ENCODE measurements around the gene ITM2C.

Gene ITM2C

DNA sequence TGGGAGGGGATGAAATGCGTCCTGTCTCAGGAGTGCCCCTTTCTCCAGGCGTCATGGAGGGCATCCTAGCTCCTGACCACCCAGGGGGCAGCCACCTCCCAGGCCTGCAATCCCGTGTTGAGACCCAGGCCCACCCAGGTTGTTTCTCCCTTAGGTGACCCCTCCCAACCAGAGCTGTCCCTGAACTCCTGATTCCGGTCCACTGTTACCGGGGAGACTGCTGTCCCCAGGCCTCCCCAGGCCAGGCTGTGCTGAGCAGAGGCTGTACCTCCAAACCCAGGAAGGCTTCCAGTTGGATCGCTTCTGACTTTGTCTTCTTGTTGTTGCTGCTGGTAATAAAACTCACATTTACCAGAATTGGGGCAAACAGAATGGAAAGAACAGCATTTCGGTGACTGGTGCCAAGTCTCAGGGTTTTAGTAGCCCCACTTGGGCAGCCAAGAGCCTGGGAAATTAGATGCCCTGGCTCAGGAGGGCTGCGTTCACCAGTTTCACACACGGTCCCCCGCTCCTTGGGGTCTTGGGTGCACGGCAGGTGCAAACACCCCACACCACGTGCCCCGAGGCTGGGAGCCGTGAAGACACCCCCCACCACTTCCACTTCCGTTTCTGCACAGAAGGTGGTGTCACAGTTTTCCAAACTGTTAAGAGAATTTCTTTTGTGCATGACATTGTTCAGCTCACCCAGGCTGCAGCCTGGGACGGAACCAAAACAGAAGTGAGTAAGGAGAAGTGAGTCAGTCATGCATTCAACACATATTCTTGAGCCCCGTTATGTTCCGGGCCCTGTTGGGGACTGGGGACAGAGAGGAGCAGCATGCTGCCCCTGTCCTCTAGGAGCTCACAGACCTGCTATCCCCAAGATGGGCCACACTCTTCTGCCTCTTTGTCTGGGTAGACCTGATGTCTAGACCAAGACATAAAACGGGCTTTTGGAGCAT lies 29.4 kb downstream of the ITM2C start:
- DNase-seq: no peak

GRCh38 chr2:230895536-230896345 lies 31.0 kb downstream of the ITM2C start:
- no peak for DNase-seq

DNA sequence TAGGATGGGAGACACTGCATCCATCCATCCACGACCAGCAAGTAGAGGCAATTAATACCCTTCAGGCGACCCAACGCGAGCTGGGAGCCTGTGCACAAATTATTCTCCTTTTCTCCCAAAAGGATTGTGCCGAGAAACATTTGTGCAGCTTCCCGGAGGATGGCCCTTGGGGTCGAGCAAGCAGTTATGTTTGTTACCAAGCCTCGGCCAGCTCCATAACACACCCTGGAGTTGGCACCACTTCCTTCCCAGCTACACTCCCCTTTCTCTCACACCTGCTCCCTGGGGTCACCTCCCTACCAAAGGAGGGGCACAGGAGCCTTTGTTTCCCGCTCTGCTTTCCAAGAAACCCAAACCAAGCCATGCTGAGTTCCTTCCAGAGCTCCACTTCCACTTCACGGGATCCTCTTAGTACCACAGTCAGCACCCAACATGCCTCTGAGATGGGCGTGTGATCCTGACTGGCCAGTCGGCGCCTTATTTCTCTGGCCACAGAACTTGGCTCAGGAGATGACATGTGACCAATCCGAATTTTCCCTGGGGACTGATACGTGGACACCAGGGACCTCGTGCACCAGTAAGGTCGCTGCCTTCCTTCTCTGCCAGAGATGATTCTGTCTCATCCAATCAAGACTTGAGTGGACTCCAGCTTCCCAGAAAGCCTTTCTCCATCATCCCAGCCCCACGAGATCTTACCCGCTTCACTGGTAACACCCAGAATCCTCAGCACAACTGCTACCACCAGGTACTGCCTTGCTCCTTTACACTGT lies 31.8 kb downstream of the ITM2C start:
- DNase-seq: no peak

DNA sequence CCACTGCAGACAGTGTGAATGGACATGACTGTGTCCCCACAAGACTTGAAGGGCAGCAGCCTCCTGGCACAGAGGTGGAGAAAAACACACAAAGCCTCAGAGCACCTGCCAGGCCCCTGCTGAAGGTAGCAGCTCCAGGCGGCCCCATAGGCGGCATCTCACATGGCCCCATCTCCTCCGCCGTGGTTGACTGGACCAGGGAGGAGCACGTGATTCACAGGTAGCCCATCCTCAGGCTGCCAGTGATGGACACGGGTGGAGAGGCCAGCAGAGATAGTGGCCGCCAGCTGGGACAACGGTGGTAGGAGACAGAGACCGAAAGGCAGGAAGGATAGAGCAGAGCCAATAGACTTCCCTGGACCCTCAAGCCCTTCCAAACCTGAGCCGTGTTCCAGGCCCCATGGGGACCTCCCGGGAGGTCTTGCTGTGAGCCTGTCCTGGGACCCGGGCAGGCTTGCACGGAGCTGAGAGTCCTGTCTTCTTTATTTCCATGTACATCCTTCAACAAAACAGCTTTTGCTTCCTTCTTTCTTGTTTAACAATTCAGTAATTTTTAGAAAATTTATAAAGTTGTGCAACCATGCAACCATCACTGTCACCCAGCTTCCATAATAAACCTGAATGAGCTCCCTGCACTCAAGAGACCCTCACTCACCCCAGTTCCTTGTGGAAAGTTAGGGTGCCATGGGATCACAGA lies 33.4 kb downstream of the ITM2C start:
- no peak for DNase-seq

DNA sequence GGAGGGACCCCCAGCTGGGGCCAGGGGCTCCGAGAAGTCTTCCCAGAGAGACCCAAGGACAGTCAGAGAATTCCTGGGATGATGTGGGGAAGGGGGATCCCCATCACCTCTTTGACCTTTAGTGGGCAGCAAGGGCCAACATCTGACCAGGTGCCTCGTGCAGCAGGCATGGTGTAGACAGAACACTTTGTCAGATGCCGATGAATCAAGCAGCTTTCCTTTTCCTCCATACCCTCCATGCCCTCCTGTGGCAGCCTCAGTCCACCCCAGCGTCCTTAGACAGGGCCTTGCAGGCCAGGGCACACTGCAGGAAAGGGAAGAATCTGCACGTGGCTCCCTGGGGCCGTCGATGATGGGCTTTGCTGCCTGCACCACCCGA lies 34.0 kb downstream of the ITM2C start:
- DNase-seq: no peak

GRCh38 chr2:230899287-230899686 lies 34.5 kb downstream of the ITM2C start:
- no peak for DNase-seq

GRCh38 chr2:230899786-230900185 lies 35.0 kb downstream of the ITM2C start:
- no peak for DNase-seq

- DNase-seq: no peak
Measured at GRCh38 chr2:230900336-230900995, 35.7 kb downstream of the ITM2C start.

DNA sequence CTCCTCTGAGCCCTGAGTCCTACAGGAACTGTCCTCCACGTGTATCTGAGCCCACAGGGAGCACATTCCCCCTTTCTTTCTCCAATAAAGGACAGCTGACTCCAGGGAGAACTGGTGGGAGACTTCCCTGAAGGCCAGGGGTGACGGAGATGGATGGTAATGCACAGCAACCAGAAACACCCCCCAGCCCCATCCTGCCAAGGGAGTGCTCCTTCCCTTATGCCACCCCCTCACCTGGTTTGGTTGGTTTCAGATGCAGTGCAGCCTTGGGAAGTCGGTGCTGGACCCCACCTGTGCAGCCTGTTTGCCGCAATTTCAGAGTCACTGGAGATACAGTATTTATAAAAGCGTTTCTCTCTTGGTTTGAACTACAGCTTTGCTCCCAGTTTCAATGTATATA lies 36.3 kb downstream of the ITM2C start:
- no peak for DNase-seq

DNA sequence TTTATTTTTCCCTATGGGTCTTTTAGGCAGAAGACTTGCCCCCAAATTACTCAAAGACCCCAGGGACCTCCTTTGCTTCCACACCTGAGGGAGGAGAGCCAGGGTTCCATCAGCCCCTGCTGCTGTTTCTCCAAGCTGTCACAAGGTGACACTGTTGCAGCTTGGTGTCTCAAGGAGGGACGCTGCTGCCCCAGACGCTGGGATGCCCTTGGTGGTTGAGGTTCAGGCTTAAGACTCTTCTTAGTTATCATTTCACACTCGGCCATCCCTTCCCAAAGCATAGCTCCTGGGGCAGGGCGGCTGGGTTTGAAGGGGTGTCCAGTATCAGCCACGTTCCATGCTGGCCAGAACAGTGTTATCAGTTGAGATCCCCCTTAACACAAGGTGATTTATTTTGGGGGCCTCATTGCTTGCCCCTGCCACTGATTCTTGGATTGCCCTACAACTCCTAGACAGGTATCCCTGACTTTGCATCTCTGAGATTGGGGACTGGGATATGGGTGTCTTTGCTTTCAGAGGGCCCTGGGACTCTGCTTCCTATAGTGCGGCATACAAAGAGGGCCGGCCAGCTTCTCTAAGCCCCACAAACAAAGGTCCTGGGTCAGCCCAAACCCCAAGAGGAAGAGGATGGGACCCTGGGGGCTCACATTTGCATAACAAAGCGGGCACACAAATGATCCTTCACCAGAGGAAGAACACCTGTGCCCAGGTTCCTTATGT lies 37.6 kb downstream of the ITM2C start:
- DNase-seq: peak; percentile 26 to 44

DNA sequence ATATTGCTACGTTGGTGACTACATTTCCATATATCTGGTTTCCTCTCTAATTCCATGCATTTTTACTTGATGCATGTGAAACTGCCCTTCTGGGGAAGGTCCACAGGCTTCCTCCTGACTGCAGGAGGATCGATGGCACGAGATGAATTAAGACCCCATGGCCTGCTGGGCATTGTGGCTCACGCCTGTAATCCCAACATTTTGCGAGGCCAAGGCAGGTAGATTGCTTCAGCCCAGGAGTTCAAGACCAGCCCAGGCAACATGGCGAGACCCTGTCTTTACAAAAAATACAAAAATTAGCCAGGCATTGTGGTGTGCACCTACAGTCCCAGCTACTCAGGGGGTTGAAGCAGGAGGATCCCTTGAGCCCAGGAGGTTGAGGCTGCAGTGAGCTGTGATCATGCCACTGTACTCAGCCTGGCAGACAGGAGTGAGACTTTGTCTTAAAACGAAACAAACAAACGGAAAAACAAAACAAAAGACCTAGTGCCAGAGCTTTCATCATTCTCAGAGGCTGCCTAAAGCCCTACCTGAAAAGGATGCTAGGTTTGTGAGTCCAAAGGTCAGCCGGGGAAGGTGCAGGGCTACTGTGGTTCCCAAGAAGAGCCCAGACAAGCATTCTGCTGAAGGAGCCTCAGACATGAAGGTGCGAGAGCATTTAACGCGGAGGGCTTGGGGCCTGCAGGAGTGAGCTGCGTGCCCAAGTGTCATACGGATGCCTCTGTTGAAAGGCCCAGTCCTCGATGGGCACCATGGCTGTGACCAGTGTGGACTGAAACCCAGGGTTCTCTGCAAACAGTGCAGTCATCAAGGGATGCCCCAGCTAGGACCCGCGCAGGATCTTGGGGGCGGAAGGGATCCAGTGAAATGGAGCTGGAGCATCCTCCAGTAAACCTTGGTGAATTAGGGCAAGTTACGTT lies 38.7 kb downstream of the ITM2C start:
- DNase-seq: no peak

DNA sequence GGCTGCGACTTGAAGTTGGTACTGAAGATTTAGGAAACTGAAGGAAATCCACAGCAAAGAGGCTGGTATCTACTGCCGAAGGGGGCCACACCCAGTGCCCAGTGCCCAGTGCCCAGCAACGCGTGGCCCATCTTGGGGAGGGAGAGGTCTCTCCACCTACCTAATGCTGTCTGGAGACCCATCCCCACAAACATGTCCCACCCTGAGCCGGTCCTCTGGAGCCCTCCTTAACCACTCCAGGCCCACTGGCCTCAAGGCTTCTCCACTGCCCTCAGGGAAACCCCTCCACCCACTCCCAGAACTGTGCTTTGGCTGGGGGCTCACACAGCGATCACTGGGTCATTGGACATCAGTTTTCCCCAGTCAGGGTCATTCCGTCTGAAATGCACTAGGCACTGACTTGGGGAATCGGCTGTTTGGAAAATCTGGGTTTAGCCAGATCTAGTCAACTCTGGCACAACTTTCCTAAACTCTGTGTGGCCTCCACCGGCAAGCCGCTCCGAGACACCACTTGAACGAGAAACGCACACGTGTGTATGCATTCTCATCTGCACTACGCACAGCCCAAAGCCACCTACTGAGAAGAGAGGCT lies 40.2 kb downstream of the ITM2C start:
- DNase-seq: no peak

- no peak for DNase-seq
Measured at GRCh38 chr2:230905448-230906421, 41.0 kb downstream of the ITM2C start.

DNA sequence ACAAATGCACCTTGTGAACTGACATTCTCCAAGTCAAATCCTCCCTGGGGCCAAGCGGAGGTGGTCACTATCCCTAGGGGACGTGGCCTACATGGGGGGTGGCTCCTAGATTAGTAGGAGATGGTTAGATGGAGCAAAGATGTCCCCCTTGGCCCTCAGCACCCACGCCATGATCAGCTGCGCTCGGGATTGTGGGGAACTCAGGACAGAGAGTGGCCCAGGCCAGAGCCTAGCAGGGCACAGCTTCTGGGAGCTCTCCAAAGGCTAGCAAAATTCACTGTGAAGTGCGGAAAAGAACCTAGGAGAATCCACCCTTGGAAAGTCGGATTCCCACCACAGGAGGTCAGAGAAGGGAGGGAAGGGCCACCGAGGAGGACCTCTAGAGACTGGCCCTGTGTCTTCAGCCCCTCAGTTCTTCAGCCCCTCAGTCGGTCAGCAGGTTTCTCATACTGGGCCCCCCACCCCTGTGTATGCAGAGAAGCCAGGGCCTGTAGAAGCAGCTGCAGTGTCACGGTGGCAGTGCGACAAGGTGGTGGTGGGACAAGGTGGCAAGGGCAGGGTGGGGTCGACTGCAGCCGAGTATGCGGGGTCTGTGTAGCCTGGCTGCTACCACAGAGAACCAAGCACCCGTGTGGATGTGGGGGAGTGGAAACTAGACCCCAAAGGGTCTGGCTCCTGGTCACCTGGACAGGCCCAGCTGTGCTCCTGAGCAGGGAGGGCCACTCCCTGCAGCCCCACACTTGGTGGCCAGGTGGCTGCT lies 41.9 kb downstream of the ITM2C start:
- no peak for DNase-seq

DNA sequence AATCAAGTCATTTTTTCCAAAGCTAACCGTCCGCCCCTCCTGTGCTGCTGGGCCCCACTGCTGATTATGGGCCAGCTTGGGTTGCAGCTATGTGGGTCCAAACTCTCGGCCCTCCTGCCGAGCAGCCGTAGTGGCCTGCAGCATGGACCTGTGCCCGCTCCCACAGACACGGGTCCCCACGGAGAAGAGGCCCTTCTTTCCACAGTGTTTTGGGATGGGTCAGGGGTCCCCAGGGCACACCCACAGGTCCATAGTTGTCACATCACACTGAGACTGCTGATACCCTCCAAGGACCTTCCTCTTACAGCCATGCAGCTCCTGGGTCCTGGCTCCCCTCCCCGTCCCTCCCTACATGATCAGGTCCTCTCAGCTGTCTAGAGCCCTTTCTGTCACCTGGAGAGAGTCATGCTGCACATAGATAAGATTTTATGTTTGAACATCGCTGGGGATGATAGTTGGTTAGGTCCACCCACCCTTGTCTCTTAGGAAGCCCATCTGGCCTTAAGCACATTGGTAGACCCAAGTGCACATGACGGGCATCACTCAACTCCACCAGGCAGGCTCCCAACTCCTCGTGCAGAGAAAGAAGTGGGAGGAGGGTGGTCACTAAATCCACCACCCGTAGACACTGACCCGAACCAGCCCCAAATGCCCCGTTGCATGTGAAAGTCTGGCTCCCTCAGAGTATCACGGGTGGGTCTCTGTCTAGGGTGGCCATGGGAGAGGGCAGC lies 42.8 kb downstream of the ITM2C start:
- no peak for DNase-seq

DNA sequence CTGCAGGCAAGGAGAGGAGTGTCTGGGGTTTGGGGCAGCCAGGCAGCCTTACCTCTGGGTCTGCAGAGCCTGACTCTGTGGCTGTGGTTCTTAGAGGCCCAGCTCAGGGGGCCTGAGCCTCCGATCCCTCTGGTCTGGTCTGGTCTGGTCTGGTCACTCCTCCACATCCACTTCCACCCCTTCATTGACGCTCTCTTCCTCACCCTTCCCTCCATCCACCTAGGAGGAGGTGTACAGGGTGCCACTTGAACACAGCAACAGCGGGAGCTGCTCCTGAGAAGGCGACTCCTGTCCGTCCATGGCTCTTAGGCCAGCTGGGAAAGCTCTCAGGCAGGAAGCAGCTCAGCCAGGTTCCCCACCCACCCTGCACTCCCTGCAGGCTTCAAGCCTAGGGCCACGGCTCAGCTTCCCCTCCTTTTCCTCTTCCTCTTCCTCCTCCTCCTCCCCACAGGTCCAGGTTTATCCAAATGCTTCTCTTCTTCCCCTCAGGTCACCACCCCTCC lies 43.4 kb downstream of the ITM2C start:
- no peak for DNase-seq
